Panc1 (cell line): Measurements from ENCODE around the gene SH3PXD2A.

Source experiments
- CTCF ChIP-seq: fragments of 450-650 bp; IDR thresholded peaks from 2 replicates; pipeline ENCODE4 v1.5.1; 2017; ENCODE audit warnings: mild to moderate bottlenecking
- POLR2AphosphoS5 ChIP-seq: IDR thresholded peaks from 2 replicates; pipeline ENCODE4 v1.6.1; 2012; ENCODE audit warnings: mild to moderate bottlenecking, low read depth, low read length, moderate library complexity
- SIN3A ChIP-seq: IDR thresholded peaks from 2 replicates; pipeline ENCODE4 v1.6.1; 2012; ENCODE audit warnings: low read depth, mild to moderate bottlenecking, low read length, moderate library complexity, borderline replicate concordance; ENCODE audit not compliant: insufficient read depth
- TCF7L2 ChIP-seq: IDR thresholded peaks from 2 replicates; pipeline ENCODE4 v1.6.1; 2011; ENCODE audit warnings: mild to moderate bottlenecking, low read depth, low read length, inconsistent platforms
- TF ChIP-seq, protein P1 (sequence below), 2 experiments: IDR thresholded peaks; 2 replicates each; pipeline ENCODE4 v1.6.1; 2011 to 2012; ENCODE audit warnings: low read depth in 2 of 2, control low read depth in 1 of 2, low read length in 1 of 2, mild to moderate bottlenecking in 1 of 2, moderate library complexity in 1 of 2; ENCODE audit not compliant: insufficient read depth in 1 of 2

DNA sequence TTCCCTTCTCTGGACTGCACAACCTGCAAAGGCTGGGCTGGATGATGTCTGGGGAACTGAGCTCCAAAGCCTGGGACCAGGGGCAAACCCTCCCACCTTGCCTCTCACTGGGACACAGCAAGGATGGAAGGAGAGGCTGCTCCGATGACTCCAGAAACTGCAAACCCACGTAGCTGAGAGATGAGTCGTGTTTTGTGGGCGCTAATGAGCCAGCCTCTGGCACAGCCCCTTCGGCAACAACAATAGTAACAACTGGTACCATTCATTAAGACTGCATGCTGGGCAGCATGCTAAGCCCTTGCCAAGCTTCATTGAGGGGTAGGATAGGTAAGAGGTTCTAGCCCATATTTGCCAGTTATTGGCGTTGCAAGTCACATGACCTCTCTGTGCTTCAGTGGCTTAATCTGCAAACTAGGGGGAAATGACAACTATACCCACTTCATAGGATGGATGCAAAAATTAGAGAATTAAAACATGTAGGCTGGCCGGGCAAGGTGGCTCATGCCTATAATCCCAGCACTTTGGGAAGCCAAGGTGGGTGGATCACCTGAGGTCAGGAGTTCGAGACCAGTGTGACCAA, 145.9 kb downstream of the SH3PXD2A start:
- no peak for TF ChIP-seq CTCF
- TF ChIP-seq TCF7L2: no peak
- no peak for TF ChIP-seq SIN3A
- TF ChIP-seq, protein P1, sequence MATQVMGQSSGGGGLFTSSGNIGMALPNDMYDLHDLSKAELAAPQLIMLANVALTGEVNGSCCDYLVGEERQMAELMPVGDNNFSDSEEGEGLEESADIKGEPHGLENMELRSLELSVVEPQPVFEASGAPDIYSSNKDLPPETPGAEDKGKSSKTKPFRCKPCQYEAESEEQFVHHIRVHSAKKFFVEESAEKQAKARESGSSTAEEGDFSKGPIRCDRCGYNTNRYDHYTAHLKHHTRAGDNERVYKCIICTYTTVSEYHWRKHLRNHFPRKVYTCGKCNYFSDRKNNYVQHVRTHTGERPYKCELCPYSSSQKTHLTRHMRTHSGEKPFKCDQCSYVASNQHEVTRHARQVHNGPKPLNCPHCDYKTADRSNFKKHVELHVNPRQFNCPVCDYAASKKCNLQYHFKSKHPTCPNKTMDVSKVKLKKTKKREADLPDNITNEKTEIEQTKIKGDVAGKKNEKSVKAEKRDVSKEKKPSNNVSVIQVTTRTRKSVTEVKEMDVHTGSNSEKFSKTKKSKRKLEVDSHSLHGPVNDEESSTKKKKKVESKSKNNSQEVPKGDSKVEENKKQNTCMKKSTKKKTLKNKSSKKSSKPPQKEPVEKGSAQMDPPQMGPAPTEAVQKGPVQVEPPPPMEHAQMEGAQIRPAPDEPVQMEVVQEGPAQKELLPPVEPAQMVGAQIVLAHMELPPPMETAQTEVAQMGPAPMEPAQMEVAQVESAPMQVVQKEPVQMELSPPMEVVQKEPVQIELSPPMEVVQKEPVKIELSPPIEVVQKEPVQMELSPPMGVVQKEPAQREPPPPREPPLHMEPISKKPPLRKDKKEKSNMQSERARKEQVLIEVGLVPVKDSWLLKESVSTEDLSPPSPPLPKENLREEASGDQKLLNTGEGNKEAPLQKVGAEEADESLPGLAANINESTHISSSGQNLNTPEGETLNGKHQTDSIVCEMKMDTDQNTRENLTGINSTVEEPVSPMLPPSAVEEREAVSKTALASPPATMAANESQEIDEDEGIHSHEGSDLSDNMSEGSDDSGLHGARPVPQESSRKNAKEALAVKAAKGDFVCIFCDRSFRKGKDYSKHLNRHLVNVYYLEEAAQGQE (IDR thresholded peaks at IDR 0.05; ENCODE audit: insufficient read depth in 1 of 2, low read depth in 2 of 2, low read length in 1 of 2): no peak
- no peak for TF ChIP-seq POLR2AphosphoS5
